AG04450 (cell line): Measurements from ENCODE around the gene GTF3C1. TPM values are rescaled to one million over a fixed set of nuclear protein-coding genes. Genes with fewer than 3 reads are reported as not detected.

ENCODE experiments used
- CTCF ChIA-PET: fragments of 300-600, 350-600 bp; formaldehyde crosslinking; extraction: SDS; loops from one replicate; lab custom pipeline; 2022; ENCODE audit warnings: antibody characterized with exemption, inconsistent platforms; lab: Charles Lee
- POLR2A ChIA-PET: fragments of 350-600 bp; formaldehyde crosslinking; extraction: SDS; loops from one replicate; lab custom pipeline; 2021; ENCODE audit warnings: antibody characterized with exemption, inconsistent platforms; lab: Yijun Ruan, JAX
- DNase-seq: peaks from one replicate; pipeline ENCODE4 v3.0.0-alpha.2; 2011; ENCODE audit warnings: low read depth, low spot score
- H3K27ac ChIP-seq: one replicate; pipeline ENCODE4 v1.5.1; 2012; ENCODE audit warnings: low read depth, low read length, control low read depth
- H3K27me3 ChIP-seq: one replicate; pipeline ENCODE4 v1.6.0; 2012; ENCODE audit warnings: low read length; ENCODE audit not compliant: control insufficient read depth, insufficient read depth
- H3K4me3 ChIP-seq: 2 replicates; pipeline ENCODE4 v1.5.1; 2011; ENCODE audit warnings: mild to moderate bottlenecking, low read depth, low read length, control low read depth
- H3K9me3 ChIP-seq: 2 replicates; pipeline ENCODE4 v1.5.1; 2012; ENCODE audit warnings: low read length; ENCODE audit not compliant: control insufficient read depth, insufficient read depth
- CTCF ChIP-seq: IDR thresholded peaks from 2 replicates; pipeline ENCODE4 v1.5.1; 2011; ENCODE audit warnings: low read depth, low read length, control low read depth, inconsistent platforms
- polyA plus RNA-seq: library from polyadenylated mRNA; depleted of rRNA; stranded (reverse); fragments of >200 nt; gene quantifications from 2 replicates; pipeline ENCODE4 v1.2.3, GENCODE V29; 2011

GTF3C1 gene
- polyA plus RNA-seq, 1 experiment = 40.2 TPM

- TF ChIP-seq CTCF = no peak
- Histone ChIP-seq H3K27ac (no peak overlapping the region), H3K27me3 (no peaks in the 10 kb centered on the region), H3K9me3 (no peaks in the 10 kb centered on the region), H3K4me3 (no peak overlapping the region)
- ChIA-PET POLR2A (no interaction called here), CTCF (no interaction called here)
- DNase-seq = no peak
Measured at GRCh38 chr16:27558434-27558833, 8.7 kb upstream of the GTF3C1 start.

GRCh38 chr16:27556471-27556870 is 6.8 kb upstream of the GTF3C1 start:
- no peak overlapping the region for H3K4me3 ChIP-seq
- no peaks in the 10 kb centered on the region for H3K27me3 ChIP-seq
- H3K27ac ChIP-seq = no peak overlapping the region
- TF ChIP-seq CTCF = no peak
- ChIA-PET POLR2A (no interaction called here), CTCF (no interaction called here)
- DNase-seq = no peak
- H3K9me3 ChIP-seq = no peaks in the 10 kb centered on the region

- CTCF ChIA-PET = interaction anchor here (0.6 to 1.1 kb wide), 3 partner anchors 53 to 519 kb away, joined by 3 to 5 read pairs (median 3); no protein-coding TSS in a partner anchor
- DNase-seq = no peak
- no peak for TF ChIP-seq CTCF
- POLR2A ChIA-PET = no interaction called here
- Histone ChIP-seq H3K4me3 (peak overlapping the region; percentile 99), H3K27ac (no peak overlapping the region), H3K9me3 (no peaks in the 10 kb centered on the region; the same call in 1 of the 2 replicates), H3K27me3 (no peaks in the 10 kb centered on the region)
Measured at GRCh38 chr16:27551036-27551435, 1.3 kb upstream of the GTF3C1 start.

- H3K4me3 ChIP-seq = peak overlapping the region; percentile 99
Measured at GRCh38 chr16:27550582-27550920, 838 bp upstream of the GTF3C1 start.

GRCh38 chr16:27549464-27549745 is 308 bp downstream of the GTF3C1 start:
- DNase-seq = no peak
- no peak for TF ChIP-seq CTCF
- Histone ChIP-seq H3K9me3 (no peaks in the 10 kb centered on the region; the same call in 1 of the 2 replicates), H3K27me3 (no peaks in the 10 kb centered on the region), H3K4me3 (peak overlapping the region; percentile 94), H3K27ac (peak overlapping the region; percentile 25)
- ChIA-PET POLR2A (interaction anchor here (0.6 to 1.4 kb wide), 5 partner anchors 9 to 76 kb away, joined by 3 to 4 read pairs (median 3); no protein-coding TSS in a partner anchor), CTCF (interaction anchor here (0.6 to 1.4 kb wide), 3 partner anchors 91 to 521 kb away, joined by 3 to 7 read pairs (median 4); no protein-coding TSS in a partner anchor)

More at GRCh38 chr16:27550582-27550920, 838 bp upstream of the GTF3C1 start:
- H3K9me3 ChIP-seq = no peaks in the 10 kb centered on the region; the same call in 1 of the 2 replicates
- ChIA-PET POLR2A (interaction anchor here (0.6 kb wide), 1 partner anchor 37 kb away, joined by 3 read pairs; no protein-coding TSS in a partner anchor), CTCF (interaction anchor here (1.1 kb wide), 1 partner anchor 89 kb away, joined by 5 read pairs; no protein-coding TSS in a partner anchor)
- no peaks in the 10 kb centered on the region for H3K27me3 ChIP-seq
- no peak for TF ChIP-seq CTCF
- no peak for DNase-seq
- H3K27ac ChIP-seq = peak overlapping the region; percentile 71
